Measurements from ENCODE around the gene ITPR1. TPM values are rescaled to one million over a fixed set of nuclear protein-coding genes. Genes with fewer than 3 reads are reported as not detected.

ITPR1 gene
- total and polyA plus RNA-seq, 3 experiments from 2014 or later: 14.9 to 85.8 (median 82.6) TPM

GRCh38 chr3:4731543-4732111 is 238.5 kb downstream of the ITPR1 start:
- POLR2A ChIA-PET: no interaction called here
- Histone ChIP-seq H3K4me3 (ENCODE audit: low read length) (no peak overlapping the region), H3K36me3 (ENCODE audit: insufficient read depth, low read length) (no peaks in the 10 kb centered on the region), H3K27ac (ENCODE audit: low read depth, low read length) (no peak overlapping the region), H3K27me3 (ENCODE audit: insufficient read depth, low read length, poor library complexity, severe bottlenecking) (no peaks in the 10 kb centered on the region), H3K9me3 (ENCODE audit: low read length) (no peaks in the 10 kb centered on the region), H3K4me1 (ENCODE audit: insufficient read depth, low read length) (peaks cover 5% of the 10 kb centered on the region)
- CTCF ChIA-PET: no interaction called here
- Mint-ChIP-seq H3K4me1 (peaks cover 7 to 14% (median 7%) of the 10 kb centered on the region in 3 donors), H3K9me3 (no peaks in the 10 kb centered on the region), H3K4me3 (no peak overlapping the region), H3K36me3 (peaks cover 4 to 67% (median 13%) of the 10 kb centered on the region in 3 donors), H3K27ac (peak overlapping the region in 2 of 8 donors; percentile 56 to 77), H3K27me3 (no peaks in the 10 kb centered on the region)
- no peak for DNase-seq

- Histone ChIP-seq H3K36me3 (ENCODE audit: insufficient read depth, low read length) (no peaks in the 10 kb centered on the region), H3K27me3 (ENCODE audit: insufficient read depth, low read length, poor library complexity, severe bottlenecking) (no peaks in the 10 kb centered on the region), H3K27ac (ENCODE audit: low read depth, low read length) (no peak overlapping the region), H3K4me1 (ENCODE audit: insufficient read depth, low read length) (peaks cover 18% of the 10 kb centered on the region), H3K4me3 (ENCODE audit: low read length) (no peak overlapping the region), H3K9me3 (ENCODE audit: low read length) (no peaks in the 10 kb centered on the region)
- ChIA-PET POLR2A (no interaction called here), CTCF (interaction anchor here (1.0 kb wide), 1 partner anchor 21 kb away, joined by 4 read pairs; no protein-coding TSS in a partner anchor)
- Mint-ChIP-seq H3K9me3 (peaks cover 0 to 2% (median 0%) of the 10 kb centered on the region in 5 donors), H3K4me3 (no peak overlapping the region), H3K4me1 (peaks cover 20 to 27% (median 20%) of the 10 kb centered on the region in 3 donors), H3K27ac (no peak overlapping the region), H3K36me3 (peaks cover 12 to 71% (median 16%) of the 10 kb centered on the region in 3 donors), H3K27me3 (no peaks in the 10 kb centered on the region)
- no peak for DNase-seq
These were observed 239.8 kb downstream of the ITPR1 start for GRCh38 chr3:4732925-4733324.

DNA sequence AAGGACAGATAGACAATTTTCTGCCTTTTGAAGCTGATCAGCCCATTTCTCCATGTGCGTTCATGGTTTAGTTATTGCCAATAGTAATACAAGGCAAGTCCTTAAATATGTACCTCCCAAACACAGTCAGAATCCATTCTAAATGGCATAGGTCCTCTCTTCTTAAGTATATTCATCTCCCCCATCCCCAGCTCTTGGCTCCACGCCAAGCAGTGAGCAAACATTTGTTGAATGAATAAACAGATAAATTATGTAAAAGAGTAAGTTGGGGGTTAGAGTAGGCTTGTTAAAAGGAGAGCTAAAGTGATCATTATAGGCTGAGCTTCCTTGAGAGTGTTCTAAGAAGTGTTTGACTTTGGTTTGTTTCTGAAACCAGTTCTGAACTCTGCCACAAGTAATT is 241.3 kb downstream of the ITPR1 start:
- Histone ChIP-seq H3K9me3 (ENCODE audit: low read length) (no peaks in the 10 kb centered on the region), H3K36me3 (ENCODE audit: insufficient read depth, low read length) (no peaks in the 10 kb centered on the region), H3K27ac (ENCODE audit: low read depth, low read length) (no peak overlapping the region), H3K27me3 (ENCODE audit: insufficient read depth, low read length, poor library complexity, severe bottlenecking) (no peaks in the 10 kb centered on the region), H3K4me3 (ENCODE audit: low read length) (no peak overlapping the region), H3K4me1 (ENCODE audit: insufficient read depth, low read length) (peaks cover 33% of the 10 kb centered on the region)
- ChIA-PET POLR2A (no interaction called here), CTCF (no interaction called here)
- Mint-ChIP-seq H3K36me3 (peaks cover 15 to 68% (median 18%) of the 10 kb centered on the region in 3 donors), H3K27me3 (no peaks in the 10 kb centered on the region), H3K4me1 (peaks cover 35 to 42% (median 36%) of the 10 kb centered on the region in 3 donors), H3K9me3 (peaks cover 0 to 2% (median 0%) of the 10 kb centered on the region in 5 donors), H3K27ac (no peak overlapping the region), H3K4me3 (no peak overlapping the region)
- DNase-seq: no peak

DNA sequence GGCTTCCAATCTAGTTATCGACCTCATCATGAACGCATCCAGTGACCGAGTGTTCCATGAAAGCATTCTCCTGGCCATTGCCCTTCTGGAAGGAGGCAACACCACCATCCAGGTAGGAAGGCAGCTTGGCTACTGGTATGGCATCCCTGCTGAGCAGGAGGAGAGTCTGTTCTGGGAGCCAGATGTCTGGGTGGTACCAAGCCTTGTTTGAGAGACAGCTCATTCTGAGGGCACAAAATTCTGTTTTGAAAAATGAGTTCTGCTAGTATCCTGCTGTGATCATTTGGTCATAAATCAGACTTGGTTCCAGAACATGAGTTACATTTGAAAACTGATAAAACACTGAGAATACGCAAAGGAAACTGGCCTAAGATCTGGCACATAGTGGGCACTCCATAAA is 242.1 kb downstream of the ITPR1 start:
- Histone ChIP-seq H3K4me1 (ENCODE audit: insufficient read depth, low read length) (peaks cover 41% of the 10 kb centered on the region), H3K4me3 (ENCODE audit: low read length) (no peak overlapping the region), H3K9me3 (ENCODE audit: low read length) (no peaks in the 10 kb centered on the region), H3K27me3 (ENCODE audit: insufficient read depth, low read length, poor library complexity, severe bottlenecking) (no peaks in the 10 kb centered on the region), H3K36me3 (ENCODE audit: insufficient read depth, low read length) (no peaks in the 10 kb centered on the region), H3K27ac (ENCODE audit: low read depth, low read length) (no peak overlapping the region)
- POLR2A ChIA-PET: no interaction called here
- H3K4me3 Mint-ChIP-seq: no peak overlapping the region
- H3K27ac Mint-ChIP-seq: peak overlapping the region in 2 of 8 donors; percentile 20 to 77
- DNase-seq: no peak
- H3K36me3 Mint-ChIP-seq: peaks cover 17 to 67% (median 20%) of the 10 kb centered on the region in 3 donors
- peaks cover 42 to 50% (median 44%) of the 10 kb centered on the region in 3 donors for H3K4me1 Mint-ChIP-seq
- CTCF ChIA-PET: interaction anchor here (1.0 kb wide), 1 partner anchor 29 kb away, joined by 3 read pairs; no protein-coding TSS in a partner anchor
- H3K27me3 Mint-ChIP-seq: no peaks in the 10 kb centered on the region
- H3K9me3 Mint-ChIP-seq: peaks cover 0 to 2% (median 2%) of the 10 kb centered on the region in 5 donors

DNA sequence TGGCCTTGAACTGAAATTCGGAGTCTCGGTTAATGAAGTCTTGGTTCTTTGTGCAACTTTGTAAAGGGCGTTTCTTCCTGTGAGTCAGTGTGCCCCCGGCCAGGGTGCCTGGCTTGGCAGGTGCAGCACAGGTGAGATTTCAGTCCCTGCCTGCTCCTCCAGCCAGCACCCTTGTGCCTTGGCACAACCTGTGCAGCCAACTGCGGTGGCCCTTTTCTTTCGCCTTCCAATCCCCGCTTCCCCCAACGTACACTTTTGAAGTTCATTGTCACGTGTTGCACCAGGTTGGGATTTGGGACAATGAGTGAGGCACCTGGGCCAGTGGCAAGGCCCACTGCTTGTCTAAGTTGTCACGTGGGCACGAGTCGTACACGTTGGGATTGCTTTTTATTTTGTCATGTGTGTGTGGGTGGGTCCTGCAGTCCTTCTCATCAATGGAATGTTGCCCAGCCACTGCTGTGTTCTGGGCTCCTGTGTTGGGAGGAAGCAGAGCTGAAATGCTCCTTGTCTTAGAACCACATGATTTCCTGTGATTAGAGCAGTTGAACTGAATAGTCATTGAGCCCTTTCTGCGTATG is 243.2 kb downstream of the ITPR1 start:
- H3K27ac Mint-ChIP-seq: peak overlapping the region; percentile 24 to 82 (median 55)
- Histone ChIP-seq H3K36me3 (ENCODE audit: insufficient read depth, low read length) (no peaks in the 10 kb centered on the region), H3K4me1 (ENCODE audit: insufficient read depth, low read length) (peaks cover 52% of the 10 kb centered on the region), H3K27ac (ENCODE audit: low read depth, low read length) (no peak overlapping the region), H3K9me3 (ENCODE audit: low read length) (no peaks in the 10 kb centered on the region), H3K4me3 (ENCODE audit: low read length) (no peak overlapping the region), H3K27me3 (ENCODE audit: insufficient read depth, low read length, poor library complexity, severe bottlenecking) (no peaks in the 10 kb centered on the region)
- H3K9me3 Mint-ChIP-seq: peaks cover 0 to 2% (median 2%) of the 10 kb centered on the region in 5 donors
- H3K4me1 Mint-ChIP-seq: peaks cover 54 to 61% (median 55%) of the 10 kb centered on the region in 3 donors
- H3K36me3 Mint-ChIP-seq: peaks cover 19 to 66% (median 20%) of the 10 kb centered on the region in 3 donors
- ChIA-PET CTCF (interaction anchor here (1.0 kb wide), 1 partner anchor 28 kb away, joined by 3 read pairs; no protein-coding TSS in a partner anchor), POLR2A (no interaction called here)
- no peaks in the 10 kb centered on the region for H3K27me3 Mint-ChIP-seq
- H3K4me3 Mint-ChIP-seq: peak overlapping the region in 2 of 7 donors; percentile 17 to 57
- DNase-seq: no peak

GRCh38 chr3:4738737-4739274 is 245.7 kb downstream of the ITPR1 start:
- peaks cover 16 to 62% (median 19%) of the 10 kb centered on the region in 3 donors for H3K36me3 Mint-ChIP-seq
- H3K4me1 ChIP-seq (ENCODE audit: insufficient read depth, low read length): peaks cover 57% of the 10 kb centered on the region
- peaks cover 58 to 66% (median 60%) of the 10 kb centered on the region in 3 donors for H3K4me1 Mint-ChIP-seq

DNA sequence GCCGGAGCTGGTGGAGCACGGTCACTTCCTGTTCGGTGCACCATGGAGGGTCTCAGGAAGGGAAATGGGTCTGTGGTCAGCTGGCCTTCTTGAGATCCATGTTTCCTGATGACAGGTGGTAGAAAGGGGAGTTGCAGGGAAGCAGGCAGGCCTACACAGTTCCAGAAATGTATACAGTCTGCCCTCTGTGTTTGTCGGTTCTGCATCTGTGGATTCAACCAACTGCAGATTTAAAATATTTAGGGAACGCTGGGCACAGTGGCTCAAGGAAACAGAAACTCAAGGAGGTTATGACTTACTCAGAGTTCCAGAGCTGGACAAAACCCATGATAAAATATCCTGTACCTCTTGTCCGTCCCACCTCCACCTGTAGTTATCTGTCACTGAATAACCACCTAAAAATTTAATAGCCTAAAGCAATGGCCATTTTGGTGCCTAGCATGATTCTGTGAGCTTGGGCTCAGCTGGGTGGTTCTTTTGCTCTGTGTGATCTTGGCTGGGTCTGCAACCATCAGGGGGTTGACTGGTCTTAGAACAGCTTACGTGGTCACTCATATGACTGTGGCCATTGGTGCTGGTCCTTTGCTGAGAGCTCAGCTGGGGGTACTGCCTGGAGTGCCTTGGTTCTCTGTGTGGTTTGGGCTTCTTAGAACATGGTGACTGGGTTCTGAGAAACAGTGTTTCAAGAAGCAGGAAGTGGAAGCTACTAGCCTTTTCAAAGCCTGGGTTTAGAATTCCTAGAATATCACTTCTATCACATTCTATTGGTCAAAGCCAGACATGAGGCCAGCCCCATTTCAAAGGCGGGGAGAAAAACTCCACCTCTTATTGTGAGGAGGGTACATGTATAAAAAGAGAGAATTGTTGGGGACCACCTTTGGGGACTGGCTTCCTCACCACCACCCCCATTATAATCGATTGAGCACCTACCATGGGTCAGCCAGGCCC is 246.4 kb downstream of the ITPR1 start:
- CTCF ChIA-PET: no interaction called here
- Mint-ChIP-seq H3K27me3 (no peaks in the 10 kb centered on the region), H3K4me3 (peak overlapping the region in 6 of 7 donors; percentile 45 to 80 (median 55)), H3K9me3 (peaks cover 0 to 2% (median 2%) of the 10 kb centered on the region in 5 donors), H3K27ac (peak overlapping the region in 7 of 8 donors; percentile 3 to 95 (median 85)), H3K4me1 (peaks cover 58 to 66% (median 60%) of the 10 kb centered on the region in 3 donors), H3K36me3 (peaks cover 16 to 59% (median 20%) of the 10 kb centered on the region in 3 donors)
- POLR2A ChIA-PET: no interaction called here
- H3K4me1 ChIP-seq (ENCODE audit: insufficient read depth, low read length): peaks cover 57% of the 10 kb centered on the region
- no peaks in the 10 kb centered on the region for H3K9me3 ChIP-seq (ENCODE audit: low read length)
- H3K27me3 ChIP-seq (ENCODE audit: insufficient read depth, low read length, poor library complexity, severe bottlenecking): no peaks in the 10 kb centered on the region
- H3K36me3 ChIP-seq (ENCODE audit: insufficient read depth, low read length): no peaks in the 10 kb centered on the region
- no peak for DNase-seq
- H3K27ac ChIP-seq (ENCODE audit: low read depth, low read length): peak overlapping the region; percentile 77
- peak overlapping the region; percentile 18 for H3K4me3 ChIP-seq (ENCODE audit: low read length)

More at GRCh38 chr3:4738737-4739274, 245.7 kb downstream of the ITPR1 start:
- Histone ChIP-seq H3K9me3 (ENCODE audit: low read length) (no peaks in the 10 kb centered on the region), H3K4me3 (ENCODE audit: low read length) (peak overlapping the region; percentile 18), H3K36me3 (ENCODE audit: insufficient read depth, low read length) (no peaks in the 10 kb centered on the region), H3K27me3 (ENCODE audit: insufficient read depth, low read length, poor library complexity, severe bottlenecking) (no peaks in the 10 kb centered on the region), H3K27ac (ENCODE audit: low read depth, low read length) (peak overlapping the region; percentile 77)
- POLR2A ChIA-PET: no interaction called here
- Mint-ChIP-seq H3K27me3 (no peaks in the 10 kb centered on the region), H3K9me3 (peaks cover 0 to 2% (median 2%) of the 10 kb centered on the region in 5 donors), H3K4me3 (peak overlapping the region in 3 of 7 donors; percentile 23 to 61 (median 52)), H3K27ac (peak overlapping the region in 5 of 8 donors; percentile 17 to 85 (median 54))
- no peak for DNase-seq
- CTCF ChIA-PET: no interaction called here

Data from CD8-positive, alpha-beta memory T cell (primary cell).